H9 (cell line): ENCODE measurements around the gene HS6ST2. TPM values are rescaled to one million over a fixed set of nuclear protein-coding genes. Genes with fewer than 3 reads are reported as not detected.

ENCODE experiments used
- DNase-seq: peaks from one replicate; pipeline ENCODE4 v3.0.0-alpha.2; 2017
- H2AFZ ChIP-seq: one replicate; pipeline ENCODE4 v1.6.1; 2013; ENCODE audit warnings: mild to moderate bottlenecking, low read length, control low read depth, moderate library complexity
- H2AK5ac ChIP-seq: 2 replicates; pipeline ENCODE4 v1.6.1; 2013; ENCODE audit warnings: low read length, control low read depth, mixed read lengths; ENCODE audit not compliant: insufficient read length
- H2BK120ac ChIP-seq: one replicate; pipeline ENCODE4 v1.6.1; 2013; ENCODE audit warnings: low read depth, mild to moderate bottlenecking, low read length, control low read depth, inconsistent platforms; ENCODE audit not compliant: poor library complexity, severe bottlenecking
- H2BK12ac ChIP-seq: 2 replicates; pipeline ENCODE4 v1.6.1; 2013; ENCODE audit warnings: low read length, control low read depth, mixed read lengths, low read depth; ENCODE audit not compliant: insufficient read length
- H2BK15ac ChIP-seq: 2 replicates; pipeline ENCODE4 v1.6.1; 2013; ENCODE audit warnings: low read depth, low read length, control low read depth
- H2BK20ac ChIP-seq: one replicate; pipeline ENCODE4 v1.6.1; 2013; ENCODE audit warnings: low read depth, mild to moderate bottlenecking, low read length, control low read depth, inconsistent platforms; ENCODE audit not compliant: poor library complexity, severe bottlenecking
- H2BK5ac ChIP-seq: 2 replicates; pipeline ENCODE4 v1.6.1; 2013; ENCODE audit warnings: low read length, control low read depth, mixed read lengths; ENCODE audit not compliant: insufficient read length
- H3K14ac ChIP-seq: 2 replicates; pipeline ENCODE4 v1.6.1; 2013; ENCODE audit warnings: low read length, control low read depth; ENCODE audit not compliant: insufficient read depth
- H3K18ac ChIP-seq: 2 replicates; pipeline ENCODE4 v1.6.1; 2013; ENCODE audit warnings: low read depth, mild to moderate bottlenecking, mixed read lengths, low read length, control low read depth; ENCODE audit not compliant: insufficient read length
- H3K23ac ChIP-seq: 2 replicates; pipeline ENCODE4 v1.6.1; 2013; ENCODE audit warnings: low read length, control low read depth, mixed read lengths, low read depth; ENCODE audit not compliant: insufficient read length
- H3K23me2 ChIP-seq: 2 replicates; pipeline ENCODE4 v1.6.1; 2013; ENCODE audit warnings: low read depth, mild to moderate bottlenecking, mixed read lengths, low read length, control low read depth; ENCODE audit not compliant: insufficient read length, poor library complexity, severe bottlenecking
- H3K27ac ChIP-seq: 2 replicates; pipeline ENCODE4 v1.5.1; 2013; ENCODE audit warnings: low read length, control low read depth, mixed read lengths, low read depth; ENCODE audit not compliant: insufficient read length
- H3K27me3 ChIP-seq: 2 replicates; pipeline ENCODE4 v1.6.1; 2013; ENCODE audit warnings: low read length, control low read depth, inconsistent platforms; ENCODE audit not compliant: insufficient read depth
- H3K4ac ChIP-seq: 2 replicates; pipeline ENCODE4 v1.6.1; 2013; ENCODE audit warnings: low read depth, mild to moderate bottlenecking, control low read depth, inconsistent platforms, low read length, moderate library complexity
- H3K4me1 ChIP-seq: 2 replicates; pipeline ENCODE4 v1.6.1; 2013; ENCODE audit warnings: low read length, control low read depth, inconsistent platforms; ENCODE audit not compliant: insufficient read depth
- H3K4me2 ChIP-seq: 2 replicates; pipeline ENCODE4 v1.6.1; 2013; ENCODE audit warnings: low read length, control low read depth, mixed read lengths; ENCODE audit not compliant: insufficient read length, insufficient read depth
- H3K56ac ChIP-seq: 2 replicates; pipeline ENCODE4 v1.6.1; 2013; ENCODE audit warnings: low read depth, mild to moderate bottlenecking, mixed read lengths, low read length, control low read depth; ENCODE audit not compliant: insufficient read length
- H3K79me1 ChIP-seq: 2 replicates; pipeline ENCODE4 v1.6.1; 2013; ENCODE audit warnings: low read depth, mild to moderate bottlenecking, moderate library complexity, low read length, control low read depth, inconsistent platforms; ENCODE audit not compliant: insufficient read depth, poor library complexity, severe bottlenecking
- H3K79me2 ChIP-seq: 2 replicates; pipeline ENCODE4 v1.6.1; 2013; ENCODE audit warnings: low read length, control low read depth, inconsistent platforms; ENCODE audit not compliant: insufficient read depth
- H3K9ac ChIP-seq: 2 replicates; pipeline ENCODE4 v1.6.1; 2013; ENCODE audit warnings: low read length, control low read depth, mixed read lengths; ENCODE audit not compliant: insufficient read length; ENCODE audit errors: extremely low read depth
- H3K9me3 ChIP-seq: one replicate; pipeline ENCODE4 v1.6.1; 2013; ENCODE audit warnings: low read depth, low read length, inconsistent platforms; ENCODE audit not compliant: control insufficient read depth
- H3T11ph ChIP-seq: one replicate; pipeline ENCODE4 v1.6.1; 2013; ENCODE audit warnings: mild to moderate bottlenecking, low read length, control low read depth, inconsistent platforms
- H4K20me1 ChIP-seq: one replicate; pipeline ENCODE4 v1.6.1; 2013; ENCODE audit not compliant: control insufficient read depth, insufficient read length, insufficient read depth
- H4K5ac ChIP-seq: 2 replicates; pipeline ENCODE4 v1.6.1; 2013; ENCODE audit warnings: low read depth, mild to moderate bottlenecking, mixed read lengths, low read length, control low read depth; ENCODE audit not compliant: insufficient read length
- H4K8ac ChIP-seq: replicated peaks from 2 replicates; pipeline ENCODE4 v1.6.1; 2013; ENCODE audit warnings: low read length, control low read depth, mixed read lengths, low read depth; ENCODE audit not compliant: insufficient read length
- H4K91ac ChIP-seq: 2 replicates; pipeline ENCODE4 v1.6.1; 2013; ENCODE audit warnings: low read depth, mild to moderate bottlenecking, moderate library complexity, mixed read lengths, low read length, control low read depth; ENCODE audit not compliant: insufficient read length
- H3K27ac Mint-ChIP-seq, 3 experiments: 2 replicates in 2 of 3; 3 replicates in 1 of 3; pipeline ENCODE4 v1.8.0; 2020 to 2021; ENCODE audit warnings: mixed read lengths in 3 of 3, mild to moderate bottlenecking in 1 of 3, moderate library complexity in 1 of 3
- H3K27me3 Mint-ChIP-seq: 2 replicates; pipeline ENCODE4 v1.8.0; 2021; ENCODE audit warnings: low read depth, mild to moderate bottlenecking, moderate library complexity, mixed read lengths
- H3K36me3 Mint-ChIP-seq, 3 experiments: 2 replicates in 2 of 3; 3 replicates in 1 of 3; pipeline ENCODE4 v1.8.0; 2020 to 2021; ENCODE audit warnings: low read depth in 3 of 3, mixed read lengths in 3 of 3; ENCODE audit not compliant: insufficient read depth in 1 of 3
- H3K4me1 Mint-ChIP-seq, 2 experiments: 2 replicates each; pipeline ENCODE4 v1.8.0; 2020; ENCODE audit warnings: mixed read lengths in 2 of 2
- H3K4me3 Mint-ChIP-seq, 2 experiments: 2 replicates in 1 of 2; 3 replicates in 1 of 2; pipeline ENCODE4 v1.8.0; 2020 to 2021; ENCODE audit warnings: mild to moderate bottlenecking in 2 of 2, mixed read lengths in 2 of 2, moderate library complexity in 1 of 2
- H3K9me3 Mint-ChIP-seq, 2 experiments: 2 replicates in 1 of 2; 3 replicates in 1 of 2; pipeline ENCODE4 v1.8.0; 2020; ENCODE audit warnings: mild to moderate bottlenecking in 2 of 2, mixed read lengths in 2 of 2, moderate library complexity in 1 of 2
- CTCF ChIP-seq: fragments of 200-600 bp; sonication (generic); conservative IDR thresholded peaks from 3 replicates; pipeline ENCODE4 v1.8.0; 2021; ENCODE audit warnings: antibody characterized with exemption, mild to moderate bottlenecking
- WGBS: extraction: QIAGEN DNeasy Blood & Tissue Kit; methylation state at CpG from one replicate; pipeline ENCODE4 v1.1.7; 2013; ENCODE audit warnings: missing lambda C conversion rate, low lambda C conversion rate, mixed read lengths; ENCODE audit not compliant: insufficient read length; ENCODE audit errors: extremely low coverage; 5-methylcytosine and 5-hydroxymethylcytosine counted together
- total RNA-seq: library from RNA; stranded (reverse); gene quantifications from 2 replicates; pipeline ENCODE4 v1.2.1, GENCODE V29; 2021

The HS6ST2 gene
- total RNA-seq, 1 experiment from 2014 or later: 4.8 TPM

- Histone ChIP-seq H3K56ac (no peak overlapping the region), H3K23me2 (no peaks in the 10 kb centered on the region), H3K79me1 (no peaks in the 10 kb centered on the region), H3K9me3 (no peaks in the 10 kb centered on the region), H2AFZ (no peak overlapping the region), H4K91ac (no peak overlapping the region), H4K20me1 (no peaks in the 10 kb centered on the region), H3T11ph (no peak overlapping the region), H2BK20ac (no peak overlapping the region), H3K79me2 (no peaks in the 10 kb centered on the region), H3K23ac (no peak overlapping the region), H3K4me2 (no peak overlapping the region), H3K27me3 (no peaks in the 10 kb centered on the region), H3K14ac (no peak overlapping the region), H3K4me1 (no peaks in the 10 kb centered on the region), H3K27ac (no peak overlapping the region), H4K8ac (no peak overlapping the region), H3K18ac (no peak overlapping the region), H2BK15ac (no peak overlapping the region), H2BK5ac (no peak overlapping the region), H3K9ac (no peak overlapping the region), H4K5ac (no peak overlapping the region), H2AK5ac (no peak overlapping the region), H3K4ac (no peak overlapping the region), H2BK120ac (no peak overlapping the region), H2BK12ac (no peak overlapping the region)
- Mint-ChIP-seq H3K27me3 (peaks cover 10% of the 10 kb centered on the region), H3K4me3 (no peak overlapping the region), H3K9me3 (no peaks in the 10 kb centered on the region), H3K36me3 (no peaks in the 10 kb centered on the region), H3K4me1 (no peaks in the 10 kb centered on the region), H3K27ac (no peak overlapping the region)
- TF ChIP-seq CTCF: no peak
- no peak for DNase-seq
- WGBS: no CpG with 5 or more reads among the region's 2 CpGs
These were observed 381.5 kb downstream of the HS6ST2 start for GRCh38 chrX:132576939-132577338.

Other genes with a start within 250 kb of the HS6ST2 start
- gene USP26, start 138.5 kb upstream of the HS6ST2 start, total RNA-seq: not detected in 2 replicates